Measurements from ENCODE around the gene TBCD.

GRCh38 chr17:82989881-82990280 lies 238.0 kb downstream of the TBCD start:
- TF ChIP-seq, protein P1, sequence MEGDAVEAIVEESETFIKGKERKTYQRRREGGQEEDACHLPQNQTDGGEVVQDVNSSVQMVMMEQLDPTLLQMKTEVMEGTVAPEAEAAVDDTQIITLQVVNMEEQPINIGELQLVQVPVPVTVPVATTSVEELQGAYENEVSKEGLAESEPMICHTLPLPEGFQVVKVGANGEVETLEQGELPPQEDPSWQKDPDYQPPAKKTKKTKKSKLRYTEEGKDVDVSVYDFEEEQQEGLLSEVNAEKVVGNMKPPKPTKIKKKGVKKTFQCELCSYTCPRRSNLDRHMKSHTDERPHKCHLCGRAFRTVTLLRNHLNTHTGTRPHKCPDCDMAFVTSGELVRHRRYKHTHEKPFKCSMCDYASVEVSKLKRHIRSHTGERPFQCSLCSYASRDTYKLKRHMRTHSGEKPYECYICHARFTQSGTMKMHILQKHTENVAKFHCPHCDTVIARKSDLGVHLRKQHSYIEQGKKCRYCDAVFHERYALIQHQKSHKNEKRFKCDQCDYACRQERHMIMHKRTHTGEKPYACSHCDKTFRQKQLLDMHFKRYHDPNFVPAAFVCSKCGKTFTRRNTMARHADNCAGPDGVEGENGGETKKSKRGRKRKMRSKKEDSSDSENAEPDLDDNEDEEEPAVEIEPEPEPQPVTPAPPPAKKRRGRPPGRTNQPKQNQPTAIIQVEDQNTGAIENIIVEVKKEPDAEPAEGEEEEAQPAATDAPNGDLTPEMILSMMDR (IDR thresholded peaks at IDR 0.05; ENCODE audit: poor library complexity, severe bottlenecking): no peak
- no peak for TF ChIP-seq EZH2 (IDR thresholded peaks at IDR 0.05; ENCODE audit: borderline replicate concordance, insufficient read depth, low read length, poor library complexity, severe bottlenecking)

All from neural cell (in vitro differentiated cells).